SKM-1 treated with dmso at 0.1 percent for 144 hours (cell line): Measurements from ENCODE around the gene CD302.
A peak's percentile ranks its signal among the peaks of the same experiment; 100 is the strongest.
"Not testable (repeated sequence)": the region's sequence is repeated elsewhere in the genome, so short reads cannot be mapped to it uniquely, and the experiment has no call there.

Experiments
- DNase-seq: peaks from one replicate; lab custom pipeline; 2025; ENCODE audit not compliant: unreplicated experiment; lab: John Stamatoyannopoulos, UW

CD302 gene

DNA sequence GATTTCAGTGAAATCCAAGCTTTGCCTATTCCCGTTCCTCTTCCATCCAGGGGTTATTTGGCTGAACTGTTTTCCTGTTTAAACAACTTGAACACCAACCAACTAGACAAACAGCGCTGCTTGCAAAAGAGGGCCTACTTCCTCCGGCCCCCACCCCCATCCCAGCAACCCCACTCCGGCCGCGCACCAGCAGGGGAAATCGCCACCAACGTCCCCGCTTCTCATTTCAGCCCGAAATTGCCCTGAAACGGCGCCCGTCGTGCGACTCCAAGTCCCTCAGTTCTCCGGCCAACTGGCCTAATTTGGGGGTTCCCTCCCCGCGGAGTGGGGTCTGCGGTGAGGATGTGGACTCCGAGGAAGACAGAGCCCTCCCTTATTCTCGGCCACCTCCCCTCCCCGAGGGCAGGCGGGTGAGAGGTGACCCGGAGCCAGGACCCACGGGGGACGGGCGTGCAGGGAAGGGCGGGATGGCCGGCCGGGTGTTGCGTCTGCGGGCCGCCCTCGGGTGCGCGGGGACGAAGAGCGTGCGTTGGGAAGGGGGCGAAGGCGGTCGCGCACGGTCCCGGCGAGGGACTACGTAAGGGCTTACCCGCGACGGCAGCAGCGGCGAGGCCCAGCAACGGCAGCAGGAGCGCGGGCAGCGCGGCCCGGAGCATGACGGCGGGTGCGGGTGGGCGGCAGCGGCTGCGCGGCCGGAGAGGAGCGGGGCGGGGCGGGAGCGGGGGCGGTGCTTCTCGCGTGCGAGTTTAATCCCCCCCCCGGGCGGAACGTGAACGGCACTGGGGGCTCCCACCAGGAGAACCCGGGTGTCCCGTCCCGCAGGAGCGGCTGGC, at the start of gene CD302:
TSS of gene CD302 (minus strand) at position 666 of the 833 bp plus-strand sequence. CDS start at position 656, 10 bp downstream.
- DNase-seq, result peak; percentile 41

- DNase-seq, result no peak
These were observed 48.6 kb upstream of the CD302 start for GRCh38 chr2:159846564-159846963.

DNA sequence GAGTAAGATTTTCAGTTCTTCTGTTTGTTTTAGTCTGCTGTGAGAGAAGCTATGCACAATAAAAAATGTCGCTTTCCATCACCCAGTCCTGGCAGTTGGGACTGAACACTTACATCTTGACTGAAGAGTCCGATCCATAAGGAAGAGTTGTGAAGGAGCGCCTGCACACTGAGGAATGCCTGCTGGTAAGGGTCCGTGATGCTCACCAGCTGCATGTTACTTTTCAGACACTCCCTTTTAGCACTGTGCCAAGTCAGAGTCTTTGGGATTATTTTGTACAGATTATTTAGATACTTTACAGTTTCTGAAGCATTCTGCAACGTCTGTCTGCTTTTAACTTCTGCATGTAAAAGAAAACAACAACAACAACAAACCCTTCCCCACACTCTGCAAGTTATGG, 42.6 kb upstream of the CD302 start:
- DNase-seq, result no peak

GRCh38 chr2:159832858-159833257, 34.9 kb upstream of the CD302 start:
- DNase-seq, result no peak

- no peak for DNase-seq
These were observed 34.0 kb upstream of the CD302 start for GRCh38 chr2:159832026-159832425.

DNA sequence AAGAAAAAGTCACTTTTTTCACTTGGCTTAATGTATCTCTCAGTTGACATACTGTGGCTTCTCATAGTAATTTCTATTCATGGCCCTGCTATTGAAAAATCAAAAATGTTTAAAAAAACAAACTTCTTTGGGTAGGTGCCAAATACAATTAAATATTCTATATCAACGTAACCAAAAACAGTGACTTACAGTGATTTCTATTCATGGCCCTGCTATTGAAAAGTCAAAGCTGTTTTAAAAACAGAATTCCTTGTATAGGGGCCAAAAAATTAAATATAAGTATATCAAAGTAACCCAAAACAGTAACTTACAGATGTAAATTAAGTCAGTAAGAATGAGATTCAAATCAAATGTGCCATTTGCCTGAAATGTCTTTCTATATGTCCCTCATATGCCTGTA, 31.4 kb upstream of the CD302 start:
- no peak for DNase-seq

DNA sequence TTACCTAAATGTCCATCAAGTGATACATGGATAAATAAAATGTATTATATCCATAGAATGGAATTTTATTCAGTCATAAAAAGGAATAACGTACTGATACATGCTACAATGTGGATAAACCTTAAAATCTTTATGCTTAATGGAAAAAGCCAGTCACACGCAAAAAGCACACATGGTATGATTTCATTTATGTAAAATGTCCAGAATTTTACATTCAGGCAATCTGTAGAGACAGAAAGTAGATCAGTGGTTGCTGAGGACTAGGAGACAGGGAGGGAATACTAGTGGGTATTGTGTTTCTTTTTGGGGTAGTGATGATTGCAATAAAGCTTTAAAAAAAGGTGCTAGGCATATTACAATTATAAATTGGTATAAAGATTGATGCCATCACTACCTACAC, 30.7 kb upstream of the CD302 start:
- no peak for DNase-seq

DNA sequence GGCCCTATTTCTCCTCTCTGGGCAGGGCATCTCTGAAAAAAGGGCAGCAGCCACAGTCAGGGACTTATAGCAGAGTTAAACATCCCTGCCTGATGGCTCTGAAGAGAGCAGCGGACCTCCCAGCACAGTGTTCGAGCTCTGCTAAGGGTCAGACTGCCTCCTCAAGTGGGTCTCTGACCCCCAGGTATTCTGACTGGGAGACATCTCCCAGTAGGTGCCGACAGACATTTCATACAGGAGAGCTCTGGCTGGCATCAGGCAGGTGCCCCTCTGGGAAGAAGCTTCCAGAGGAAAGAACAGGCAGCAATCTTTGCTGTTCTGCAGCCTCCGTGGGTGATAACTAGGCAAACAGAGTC, 24.4 kb upstream of the CD302 start:
- DNase-seq, result not testable (repeated sequence)

DNA sequence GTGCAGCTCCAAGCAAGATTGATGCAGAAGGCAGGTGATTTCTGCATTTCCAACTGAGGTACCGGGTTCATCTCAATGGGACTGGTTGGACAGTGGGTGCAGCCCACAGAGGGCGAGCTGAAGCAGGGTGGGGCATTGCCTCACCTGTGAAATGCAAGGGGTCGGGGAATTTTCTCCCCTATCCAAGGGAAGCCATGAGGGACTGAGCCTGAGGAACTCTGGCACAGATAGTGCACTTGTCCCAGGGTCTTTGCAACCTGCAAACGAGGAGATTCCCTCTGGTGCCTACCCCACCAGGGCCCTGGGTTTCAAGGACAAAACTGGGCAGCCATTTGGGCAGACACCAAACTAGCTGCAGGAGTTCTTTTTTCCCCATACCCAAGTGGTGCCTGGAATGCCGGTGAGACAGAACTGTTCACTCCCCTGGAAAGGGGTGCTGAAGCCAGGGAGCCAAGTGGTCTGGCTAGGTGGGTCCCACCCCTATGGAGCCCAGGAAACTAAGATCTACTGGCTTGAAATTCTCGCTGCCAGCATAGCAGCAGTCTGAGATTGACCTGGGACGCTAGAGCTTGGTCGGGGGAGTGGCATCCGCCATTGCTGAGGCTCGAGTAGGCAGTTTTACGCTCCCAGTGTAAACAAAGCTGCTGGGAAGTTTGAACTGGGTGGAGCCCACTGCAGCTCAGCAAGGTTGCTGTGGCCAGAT, 23.9 kb upstream of the CD302 start:
- DNase-seq, result not testable (repeated sequence)

DNA sequence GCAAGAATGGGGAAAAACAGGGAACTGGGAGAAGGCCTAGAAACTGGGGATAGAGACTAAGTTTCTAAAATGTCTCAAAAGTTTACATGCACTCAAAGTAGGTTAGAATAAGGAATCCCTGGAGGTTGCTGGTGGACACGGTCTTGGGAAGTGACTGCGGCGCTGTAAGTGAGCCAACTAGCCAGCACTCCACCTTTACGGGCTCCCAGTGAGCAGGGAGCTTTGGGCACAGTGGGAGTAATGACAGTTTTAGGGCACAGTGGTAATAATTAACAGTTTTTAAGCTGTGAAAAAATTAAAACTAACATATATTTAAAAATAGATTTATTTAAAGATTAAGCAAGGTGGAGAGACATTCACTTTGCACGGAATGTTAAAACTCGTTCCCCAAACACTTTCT, 20.9 kb upstream of the CD302 start:
- DNase-seq, result no peak

- DNase-seq, result peak; percentile 74
These were observed 19.3 kb upstream of the CD302 start for GRCh38 chr2:159817283-159817682.

DNA sequence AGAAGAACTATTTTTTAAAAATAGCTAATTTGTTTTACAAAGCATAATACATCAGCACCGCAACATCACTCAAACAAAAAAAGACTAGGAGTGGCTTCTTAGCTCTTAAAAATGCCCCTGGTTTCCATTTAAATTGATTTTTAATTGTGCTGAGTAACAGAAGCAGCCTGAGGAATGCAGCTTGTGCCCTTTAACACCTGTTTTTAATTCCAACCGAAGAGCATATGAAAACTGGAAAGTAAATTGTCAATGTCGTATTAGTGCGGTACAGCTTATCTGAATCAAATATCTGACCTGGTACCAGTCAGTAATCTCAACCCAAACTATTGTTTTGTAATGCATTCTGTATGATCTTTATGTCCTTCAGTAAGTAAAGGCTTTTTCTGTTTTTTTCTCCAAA, 13.2 kb upstream of the CD302 start:
- DNase-seq, result no peak

GRCh38 chr2:159808032-159808425, 10.0 kb upstream of the CD302 start:
- no peak for DNase-seq

- peak; percentile 29 for DNase-seq
These were observed 9.4 kb upstream of the CD302 start for GRCh38 chr2:159807183-159808031.

- DNase-seq, result no peak
These were observed 6.9 kb upstream of the CD302 start for GRCh38 chr2:159804941-159805340.

GRCh38 chr2:159803235-159803962, 5.4 kb upstream of the CD302 start:
- no peak for DNase-seq

- no peak for DNase-seq
These were observed 4.7 kb upstream of the CD302 start for GRCh38 chr2:159802673-159803072.

GRCh38 chr2:159799833-159800232, 1.8 kb upstream of the CD302 start:
- no peak for DNase-seq

DNA sequence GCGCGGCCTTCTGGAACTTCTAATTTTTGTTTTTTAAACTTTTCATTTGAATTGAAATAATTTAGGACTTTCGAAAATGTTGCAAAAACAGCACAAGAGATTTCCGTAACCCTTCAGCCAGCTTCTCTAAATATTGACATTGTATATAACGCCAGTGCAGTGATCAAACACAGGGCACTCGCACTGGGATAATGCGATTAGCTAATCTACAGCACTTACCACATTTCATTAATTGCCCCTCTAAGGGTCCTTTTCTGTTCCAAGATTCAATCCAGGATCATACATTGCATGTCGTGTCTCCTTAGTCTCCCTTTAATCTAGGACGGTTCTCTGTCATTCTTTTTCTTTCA, 343 bp upstream of the CD302 start:
- DNase-seq, result no peak

GRCh38 chr2:159797225-159797542, 824 bp downstream of the CD302 start:
- no peak for DNase-seq
